SW 1271 (cell line): ENCODE data around the gene RBM6.
"Not testable (repeated sequence)": the region's sequence is repeated elsewhere in the genome, so short reads cannot be mapped to it uniquely, and the experiment has no call there.

ENCODE experiments used
- DNase-seq, 2 experiments: peaks; one replicate each; lab custom pipeline; 2025; lab: John Stamatoyannopoulos, UW

Gene RBM6

GRCh38 chr3:49939858-49940666, at the start of gene RBM6:
RBM6 (plus strand) TSS chr3:49940150; CDS start chr3:49962642, 22,492 bp downstream.
- peak; percentile 83 to 93 for DNase-seq

GRCh38 chr3:49895791-49896190, 44.2 kb upstream of the RBM6 start:
- DNase-seq: no peak

GRCh38 chr3:49896345-49896744, 43.6 kb upstream of the RBM6 start:
- no peak for DNase-seq

GRCh38 chr3:49898991-49899390, 41.0 kb upstream of the RBM6 start:
- DNase-seq: no peak

- DNase-seq: no peak
Observed at GRCh38 chr3:49899815-49900214, 40.1 kb upstream of the RBM6 start.

GRCh38 chr3:49900491-49901153, 39.3 kb upstream of the RBM6 start:
- peak; percentile 52 to 54 for DNase-seq

- DNase-seq: no peak
Observed at GRCh38 chr3:49901366-49902339, 38.3 kb upstream of the RBM6 start.

- no peak for DNase-seq
Observed at GRCh38 chr3:49902511-49903345, 37.2 kb upstream of the RBM6 start.

- DNase-seq: peak in 1 of 2 experiments; percentile 55
Observed at GRCh38 chr3:49903451-49904424, 36.2 kb upstream of the RBM6 start, which contains the start of gene MST1R. MST1R (minus strand) TSS chr3:49903873; CDS start chr3:49903609, 264 bp downstream.

- DNase-seq: not testable (repeated sequence)
Observed at GRCh38 chr3:49904448-49904847, 35.5 kb upstream of the RBM6 start.

GRCh38 chr3:49906073-49906743, 33.7 kb upstream of the RBM6 start:
- peak in 1 of 2 experiments; percentile 47 for DNase-seq

GRCh38 chr3:49908373-49909199, 31.4 kb upstream of the RBM6 start:
- no peak for DNase-seq

GRCh38 chr3:49910409-49911123, 29.4 kb upstream of the RBM6 start:
- no peak for DNase-seq

GRCh38 chr3:49911124-49911420, 28.9 kb upstream of the RBM6 start:
- no peak for DNase-seq

- no peak for DNase-seq
Observed at GRCh38 chr3:49911611-49912010, 28.3 kb upstream of the RBM6 start.

GRCh38 chr3:49912881-49913281, 27.1 kb upstream of the RBM6 start:
- no peak for DNase-seq

GRCh38 chr3:49914906-49915305, 25.0 kb upstream of the RBM6 start:
- no peak for DNase-seq

GRCh38 chr3:49916686-49917085, 23.3 kb upstream of the RBM6 start:
- DNase-seq: no peak
